COLO668 (cell line): ENCODE measurements around the gene PVR.
"Not testable (repeated sequence)": the region's sequence is repeated elsewhere in the genome, so short reads cannot be mapped to it uniquely, and the experiment has no call there.

ENCODE experiments used
- DNase-seq: peaks from one replicate; lab custom pipeline; 2025; ENCODE audit not compliant: unreplicated experiment; lab: John Stamatoyannopoulos, UW

The PVR gene

GRCh38 chr19:44694184-44694579 is 50.5 kb downstream of the PVR start:
- no peak for DNase-seq

- peak; percentile 91 for DNase-seq
Observed at GRCh38 chr19:44696939-44697669, 53.4 kb downstream of the PVR start.

GRCh38 chr19:44697670-44698034 is 53.9 kb downstream of the PVR start:
- DNase-seq, result peak; percentile 42

GRCh38 chr19:44698492-44699201 is 54.9 kb downstream of the PVR start, which contains the start of gene CEACAM16:
Gene CEACAM16, plus strand, starts transcription at chr19:44699151. Its CDS starts 2,306 bp downstream, at chr19:44701457.
- peak; percentile 19 for DNase-seq

- DNase-seq, result no peak
Observed at GRCh38 chr19:44700547-44700946, 56.8 kb downstream of the PVR start.

GRCh38 chr19:44701228-44701627 is 57.5 kb downstream of the PVR start:
- DNase-seq, result no peak

GRCh38 chr19:44702551-44703176 is 59.0 kb downstream of the PVR start:
- no peak for DNase-seq

- DNase-seq, result no peak
Observed at GRCh38 chr19:44703336-44704078, 59.8 kb downstream of the PVR start.

GRCh38 chr19:44704982-44705381 is 61.3 kb downstream of the PVR start:
- DNase-seq, result no peak

- no peak for DNase-seq
Observed at GRCh38 chr19:44705502-44706010, 61.8 kb downstream of the PVR start.

GRCh38 chr19:44706506-44707236 is 63.0 kb downstream of the PVR start:
- no peak for DNase-seq

GRCh38 chr19:44707794-44708193 is 64.1 kb downstream of the PVR start:
- no peak for DNase-seq

GRCh38 chr19:44708940-44709339 is 65.2 kb downstream of the PVR start:
- DNase-seq, result no peak

- DNase-seq, result not testable (repeated sequence)
Observed at GRCh38 chr19:44709434-44710266, 65.9 kb downstream of the PVR start.

- DNase-seq, result no peak
Observed at GRCh38 chr19:44710483-44710882, 66.8 kb downstream of the PVR start.

GRCh38 chr19:44712864-44713515 is 69.3 kb downstream of the PVR start:
- DNase-seq, result peak; percentile 10
